22Rv1 (cell line): ENCODE measurements around the gene CALCR.

ENCODE experiments used
- H3K27ac ChIP-seq: fragments of 450-650 bp; 2 replicates; pipeline ENCODE4 v1.5.1; 2017
- ZFX ChIP-seq: fragments of 450-650 bp; IDR thresholded peaks from 2 replicates; pipeline ENCODE4 v1.6.1; 2017; ENCODE audit warnings: antibody characterized with exemption, borderline replicate concordance
- TF ChIP-seq, protein P1 (sequence below): fragments of 450-650 bp; IDR thresholded peaks from 2 replicates; pipeline ENCODE4 v1.5.1; 2017; ENCODE audit warnings: mild to moderate bottlenecking

Gene CALCR

DNA sequence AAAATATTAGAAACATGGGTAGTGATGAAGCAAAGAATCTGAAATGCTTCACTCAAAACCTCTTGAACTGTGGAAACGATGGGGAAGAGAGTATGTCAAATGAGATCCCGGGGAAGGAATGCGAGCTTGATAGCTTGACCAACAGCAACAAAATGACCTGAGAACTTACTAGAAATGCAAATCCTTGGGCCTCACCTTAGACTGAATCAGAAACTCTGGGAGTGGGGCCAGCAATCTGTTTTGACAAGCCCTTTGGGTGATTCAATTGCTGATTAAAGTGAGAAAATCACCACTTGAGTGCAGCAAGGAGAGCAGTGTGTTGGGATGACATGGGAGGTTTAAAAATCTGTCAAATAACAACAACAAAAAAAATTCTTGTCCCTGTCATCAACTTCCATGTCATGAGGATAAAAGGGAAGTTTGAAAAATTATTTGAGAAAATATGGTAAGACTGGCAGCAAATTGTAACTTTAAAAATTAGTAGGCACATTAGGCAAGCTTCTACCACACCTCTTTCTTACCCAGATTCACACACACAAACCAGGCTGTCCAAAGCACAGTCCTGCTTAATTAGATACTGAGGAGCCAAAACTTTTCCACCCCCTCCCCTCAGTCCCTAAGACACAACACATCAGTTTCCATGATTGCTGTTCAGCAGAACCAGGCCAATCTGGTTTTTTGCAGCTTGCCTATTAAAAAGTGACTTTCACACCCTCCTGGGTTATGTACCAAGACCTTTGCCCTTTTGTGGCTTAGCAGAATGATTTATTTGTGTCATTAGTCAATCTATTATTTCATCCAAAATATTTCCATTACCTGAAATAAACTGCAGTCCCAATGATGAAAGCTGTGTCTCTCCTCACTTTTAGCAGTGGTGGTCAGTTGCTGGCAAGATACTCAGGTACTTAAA is 15.6 kb downstream of the CALCR start:
- TF ChIP-seq, protein P1, sequence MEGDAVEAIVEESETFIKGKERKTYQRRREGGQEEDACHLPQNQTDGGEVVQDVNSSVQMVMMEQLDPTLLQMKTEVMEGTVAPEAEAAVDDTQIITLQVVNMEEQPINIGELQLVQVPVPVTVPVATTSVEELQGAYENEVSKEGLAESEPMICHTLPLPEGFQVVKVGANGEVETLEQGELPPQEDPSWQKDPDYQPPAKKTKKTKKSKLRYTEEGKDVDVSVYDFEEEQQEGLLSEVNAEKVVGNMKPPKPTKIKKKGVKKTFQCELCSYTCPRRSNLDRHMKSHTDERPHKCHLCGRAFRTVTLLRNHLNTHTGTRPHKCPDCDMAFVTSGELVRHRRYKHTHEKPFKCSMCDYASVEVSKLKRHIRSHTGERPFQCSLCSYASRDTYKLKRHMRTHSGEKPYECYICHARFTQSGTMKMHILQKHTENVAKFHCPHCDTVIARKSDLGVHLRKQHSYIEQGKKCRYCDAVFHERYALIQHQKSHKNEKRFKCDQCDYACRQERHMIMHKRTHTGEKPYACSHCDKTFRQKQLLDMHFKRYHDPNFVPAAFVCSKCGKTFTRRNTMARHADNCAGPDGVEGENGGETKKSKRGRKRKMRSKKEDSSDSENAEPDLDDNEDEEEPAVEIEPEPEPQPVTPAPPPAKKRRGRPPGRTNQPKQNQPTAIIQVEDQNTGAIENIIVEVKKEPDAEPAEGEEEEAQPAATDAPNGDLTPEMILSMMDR: no peak
- TF ChIP-seq ZFX: no peak
- H3K27ac ChIP-seq: no peak overlapping the region

DNA sequence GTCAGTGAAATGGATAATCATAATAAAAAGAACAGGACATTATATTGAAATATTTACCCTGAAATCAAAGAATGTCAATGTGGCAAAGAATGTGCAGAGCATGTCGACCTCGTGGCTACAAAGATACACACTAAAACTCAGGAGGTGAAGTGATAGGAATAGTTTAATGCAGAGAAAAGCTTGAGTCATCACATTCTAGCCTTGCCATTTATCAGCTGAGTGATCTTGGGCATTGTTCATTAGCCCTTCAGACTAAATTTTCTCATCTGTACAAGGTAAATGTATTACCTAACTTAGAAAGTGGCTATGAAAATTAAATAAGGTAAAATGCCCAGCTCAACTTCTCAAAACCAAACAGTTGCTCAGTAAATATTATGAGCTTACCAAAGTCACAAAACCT is 22.6 kb downstream of the CALCR start:
- no peak for TF ChIP-seq ZFX
- TF ChIP-seq, protein P1: no peak

DNA sequence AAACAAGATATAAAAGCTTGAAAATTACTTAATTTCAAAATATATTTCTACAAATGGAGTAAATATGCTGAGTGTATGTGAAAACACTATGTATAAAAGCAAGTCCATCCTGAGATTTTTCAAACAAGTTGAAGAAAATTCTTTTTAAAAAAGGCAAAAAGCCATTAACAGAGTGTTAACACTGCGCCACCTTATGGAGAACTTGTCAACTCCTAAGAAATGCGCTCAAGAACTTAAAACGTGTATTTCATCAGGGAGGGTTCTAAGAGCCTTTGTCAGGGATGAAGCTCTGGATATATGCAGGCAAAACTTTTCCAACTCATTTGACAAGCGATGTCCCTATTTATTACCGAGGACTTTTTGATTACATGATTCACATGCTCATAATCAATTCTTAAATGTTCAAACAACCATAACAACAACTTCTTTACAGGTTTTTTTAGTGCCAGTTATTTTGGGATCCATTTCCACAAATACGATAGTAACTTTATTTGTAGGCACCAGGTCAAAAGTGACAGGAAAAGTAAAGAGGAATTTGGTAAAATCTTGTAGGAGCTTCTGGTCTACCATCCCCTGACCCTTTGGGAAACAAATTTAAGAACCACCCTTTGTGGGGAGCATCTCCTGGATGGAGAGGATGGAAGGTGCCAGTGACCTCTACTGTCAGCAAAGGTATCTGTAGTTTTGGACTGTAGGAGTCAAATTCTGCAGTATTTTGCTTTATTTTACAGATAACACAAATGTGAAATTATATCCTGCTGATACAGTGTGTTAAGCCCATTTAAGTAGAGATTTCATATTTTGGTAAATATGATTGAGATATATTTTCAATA is 23.2 kb downstream of the CALCR start:
- no peak overlapping the region for H3K27ac ChIP-seq
- TF ChIP-seq, protein P1: peak; percentile 85
- no peak for TF ChIP-seq ZFX

More for the DNA sequence above, 22.6 kb downstream of the CALCR start:
- H3K27ac ChIP-seq: no peak overlapping the region

DNA sequence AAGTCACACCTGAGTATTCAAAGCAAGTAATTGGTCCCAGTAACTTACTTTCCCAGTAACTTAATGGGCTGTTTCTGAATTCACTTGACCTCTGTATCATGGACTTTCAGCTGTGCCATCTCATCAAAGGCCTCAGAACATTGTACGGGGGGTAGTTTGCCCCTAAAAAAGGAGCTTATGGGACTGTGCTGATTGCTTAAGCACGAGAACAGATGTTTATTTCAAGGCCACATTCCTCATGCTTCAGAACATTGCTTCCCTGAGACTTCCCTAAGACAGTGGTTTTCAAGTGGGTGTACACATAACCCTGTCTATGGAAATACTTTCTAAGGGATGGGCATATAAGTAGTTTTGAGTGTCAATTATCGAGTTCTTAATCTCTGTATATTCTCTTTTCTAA is 26.8 kb downstream of the CALCR start:
- H3K27ac ChIP-seq: no peak overlapping the region
- TF ChIP-seq ZFX: no peak
- TF ChIP-seq, protein P1: no peak

DNA sequence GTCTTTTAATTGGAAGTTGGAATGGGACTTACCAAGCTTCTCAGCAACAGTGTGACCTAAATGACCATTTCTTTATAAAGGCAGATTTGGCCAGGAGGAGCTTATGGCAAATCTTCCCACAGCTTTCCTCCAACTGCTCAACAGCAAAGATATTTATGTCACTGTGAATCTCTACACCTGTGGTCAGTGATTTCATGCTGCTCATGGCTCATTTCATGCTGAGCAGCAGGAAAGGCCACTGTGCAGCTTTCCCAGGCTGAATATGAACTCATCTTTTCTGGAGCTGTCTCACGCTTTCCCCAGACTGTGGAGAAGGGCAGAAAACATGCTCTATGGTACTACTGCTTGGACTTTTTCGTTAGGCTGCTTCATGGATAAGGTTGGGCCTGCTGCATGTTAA is 29.8 kb downstream of the CALCR start:
- H3K27ac ChIP-seq: no peak overlapping the region
- TF ChIP-seq, protein P1: no peak
- TF ChIP-seq ZFX: no peak

DNA sequence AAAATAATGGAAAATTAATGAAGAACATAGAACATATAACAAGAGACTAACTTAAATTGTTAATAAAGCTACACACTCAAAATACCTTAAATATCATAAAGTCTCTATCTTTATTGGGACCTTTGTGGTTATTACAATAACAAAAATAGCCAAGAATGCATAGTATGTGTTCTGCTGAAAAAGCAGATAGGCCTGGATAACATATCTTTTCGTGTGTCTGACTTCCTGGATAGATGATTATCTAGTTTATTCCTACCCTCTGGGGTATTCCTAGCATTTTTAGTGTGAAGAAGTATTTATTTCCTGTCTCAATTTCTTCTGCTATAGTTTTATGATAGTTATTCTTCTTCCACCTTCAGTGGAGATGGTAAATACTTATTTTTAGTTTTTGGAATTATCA is 36.5 kb downstream of the CALCR start:
- TF ChIP-seq, protein P1: no peak
- TF ChIP-seq ZFX: no peak
- no peak overlapping the region for H3K27ac ChIP-seq
